ENCODE results near the gene IGFBP2. TPM values are rescaled to one million over a fixed set of nuclear protein-coding genes. Genes with fewer than 3 reads are reported as not detected.
A peak's percentile ranks its signal among the peaks of the same experiment; 100 is the strongest.

IGFBP2 gene
- total and polyA plus RNA-seq, 2 of the 4 experiments (the other 2 are of a cell fraction), result 33.5 to 236 TPM

DNA sequence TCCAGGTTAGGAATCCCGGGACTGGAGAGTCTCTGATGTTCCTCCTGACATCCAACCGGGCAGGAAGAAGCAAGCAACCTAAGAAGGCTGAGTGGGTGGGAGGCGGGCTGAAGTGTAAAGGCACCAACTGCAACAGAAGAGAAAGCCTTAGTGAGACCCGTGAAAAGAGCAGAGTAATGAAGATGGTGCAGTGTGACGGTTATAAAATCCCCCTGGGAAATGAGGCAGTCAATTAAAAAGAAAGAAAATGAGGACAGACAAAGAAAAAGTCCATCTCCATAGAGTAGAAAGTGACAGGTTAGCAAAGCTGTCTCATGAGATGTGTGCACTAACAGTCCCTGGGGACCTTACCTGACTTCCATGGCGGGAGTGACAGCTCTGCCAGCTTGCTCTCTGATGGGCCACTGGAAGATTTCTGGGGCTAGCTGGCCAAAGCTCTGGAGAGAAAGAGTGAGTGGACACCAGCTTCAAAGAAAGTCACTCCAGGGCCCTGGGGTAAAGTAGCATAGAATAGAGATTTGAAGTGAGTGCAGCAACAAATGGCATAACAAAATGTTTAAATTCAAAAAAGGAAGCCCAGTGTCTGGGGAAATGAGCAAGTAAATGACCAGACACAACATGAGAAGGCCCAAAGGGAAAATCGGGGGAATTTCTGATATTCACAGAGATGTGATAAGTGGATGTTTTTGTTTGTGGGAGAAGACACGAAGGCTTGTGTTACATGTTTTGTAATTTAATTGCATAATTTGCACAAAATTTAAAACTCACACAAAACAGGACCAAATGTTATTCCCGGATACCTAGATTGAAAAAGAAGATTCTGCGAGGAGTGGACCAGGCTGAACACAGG, 44.1 kb upstream of the IGFBP2 start (continued):
- no peak for TF ChIP-seq SMC3 (IDR thresholded peaks at IDR 0.05; ENCODE audit: low read depth, low read length)

DNA sequence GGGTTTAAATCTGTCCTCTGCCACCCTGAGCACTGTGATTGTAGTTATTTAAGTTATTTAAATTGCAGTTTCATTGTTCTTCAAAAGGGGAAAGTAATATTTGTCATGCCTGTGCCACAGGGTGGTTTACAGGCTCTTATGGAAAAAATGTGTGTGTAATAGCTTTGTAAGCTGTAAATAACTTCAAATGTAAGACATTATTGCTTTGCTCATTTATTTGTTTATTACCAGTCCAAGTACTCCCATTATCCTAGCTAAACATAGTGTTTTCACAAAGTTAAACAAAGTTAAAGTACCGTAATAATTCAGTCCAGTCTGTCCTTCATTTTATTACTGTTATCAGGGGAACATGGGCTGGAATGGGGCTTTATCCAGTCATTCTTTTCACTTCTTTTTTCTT, 43.4 kb upstream of the IGFBP2 start:
- no peak overlapping the region for H2BK120ac ChIP-seq (ENCODE audit: low read depth, low read length)
- no TSS peak for BruUV-seq (replicated peaks)
- peaks cover 3% of the 10 kb centered on the region for H3K4me1 ChIP-seq (ENCODE audit: control insufficient read depth, insufficient read depth, low read length)
- H3K4me2 ChIP-seq (ENCODE audit: low read depth, low read length), result no peak overlapping the region
- WGBS, 2 experiments (ENCODE audit: extremely low coverage in 2 of 2, insufficient read length in 1 of 2), result no CpG with 5 or more reads among the region's 1 CpG
- H3K14ac ChIP-seq (replicated peaks; ENCODE audit: low read depth, low read length), result no peak overlapping the region
- intact Hi-C loops (cut with micrococcal nuclease) (loop anchor here (5.0 kb wide), 1 partner anchor 63 kb away; no protein-coding TSS in a partner anchor), dilution Hi-C loops (cut with HindIII; ENCODE audit: low sequenced_read_pairs, unreplicated experiment) (no loop called here), in situ Hi-C loops (cut with MboI; ENCODE audit: low sequenced_read_pairs) (no loop called here)
- no peak overlapping the region for H3K4me3 ChIP-seq (ENCODE audit: insufficient read depth, low read depth, low read length)
- peak; percentile 21; the same call in 1 of the 2 replicates for ATAC-seq (ENCODE audit: low read depth)
- H2BK5ac ChIP-seq (ENCODE audit: low read depth, low read length, poor library complexity, severe bottlenecking), result no peak overlapping the region
- no peaks in the 10 kb centered on the region for H3K9me3 ChIP-seq (ENCODE audit: control insufficient read depth, insufficient read depth, low read length)
- H2BK20ac ChIP-seq (ENCODE audit: low read depth, low read length), result no peak overlapping the region
- no peak overlapping the region for H3K27ac ChIP-seq (ENCODE audit: insufficient read depth, low read length)
- H4K8ac ChIP-seq (ENCODE audit: low read depth in 2 of 2, low read length in 2 of 2), result no peak overlapping the region
- no peak for TF ChIP-seq MAZ (IDR thresholded peaks at IDR 0.05; ENCODE audit: borderline replicate concordance, low read depth, low read length)
- no peak for TF ChIP-seq CHD1 (IDR thresholded peaks at IDR 0.05; ENCODE audit: low read depth, low read length)
- no peak for TF ChIP-seq RAD21 (IDR thresholded peaks at IDR 0.05; ENCODE audit: low read length)
- no peak for TF ChIP-seq FOS (IDR thresholded peaks at IDR 0.05; ENCODE audit: low read depth, low read length)
- TF ChIP-seq MXI1 (IDR thresholded peaks at IDR 0.05; ENCODE audit: borderline replicate concordance, low read depth, low read length), result no peak
- TF ChIP-seq RFX5 (IDR thresholded peaks at IDR 0.05; ENCODE audit: low read depth, low read length), result no peak
- TF ChIP-seq, protein P1, sequence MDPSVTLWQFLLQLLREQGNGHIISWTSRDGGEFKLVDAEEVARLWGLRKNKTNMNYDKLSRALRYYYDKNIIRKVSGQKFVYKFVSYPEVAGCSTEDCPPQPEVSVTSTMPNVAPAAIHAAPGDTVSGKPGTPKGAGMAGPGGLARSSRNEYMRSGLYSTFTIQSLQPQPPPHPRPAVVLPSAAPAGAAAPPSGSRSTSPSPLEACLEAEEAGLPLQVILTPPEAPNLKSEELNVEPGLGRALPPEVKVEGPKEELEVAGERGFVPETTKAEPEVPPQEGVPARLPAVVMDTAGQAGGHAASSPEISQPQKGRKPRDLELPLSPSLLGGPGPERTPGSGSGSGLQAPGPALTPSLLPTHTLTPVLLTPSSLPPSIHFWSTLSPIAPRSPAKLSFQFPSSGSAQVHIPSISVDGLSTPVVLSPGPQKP (IDR thresholded peaks at IDR 0.05; ENCODE audit: borderline replicate concordance, low read depth, low read length), result no peak
- TF ChIP-seq, protein P2, sequence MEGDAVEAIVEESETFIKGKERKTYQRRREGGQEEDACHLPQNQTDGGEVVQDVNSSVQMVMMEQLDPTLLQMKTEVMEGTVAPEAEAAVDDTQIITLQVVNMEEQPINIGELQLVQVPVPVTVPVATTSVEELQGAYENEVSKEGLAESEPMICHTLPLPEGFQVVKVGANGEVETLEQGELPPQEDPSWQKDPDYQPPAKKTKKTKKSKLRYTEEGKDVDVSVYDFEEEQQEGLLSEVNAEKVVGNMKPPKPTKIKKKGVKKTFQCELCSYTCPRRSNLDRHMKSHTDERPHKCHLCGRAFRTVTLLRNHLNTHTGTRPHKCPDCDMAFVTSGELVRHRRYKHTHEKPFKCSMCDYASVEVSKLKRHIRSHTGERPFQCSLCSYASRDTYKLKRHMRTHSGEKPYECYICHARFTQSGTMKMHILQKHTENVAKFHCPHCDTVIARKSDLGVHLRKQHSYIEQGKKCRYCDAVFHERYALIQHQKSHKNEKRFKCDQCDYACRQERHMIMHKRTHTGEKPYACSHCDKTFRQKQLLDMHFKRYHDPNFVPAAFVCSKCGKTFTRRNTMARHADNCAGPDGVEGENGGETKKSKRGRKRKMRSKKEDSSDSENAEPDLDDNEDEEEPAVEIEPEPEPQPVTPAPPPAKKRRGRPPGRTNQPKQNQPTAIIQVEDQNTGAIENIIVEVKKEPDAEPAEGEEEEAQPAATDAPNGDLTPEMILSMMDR (conservative IDR thresholded peaks at IDR 0.05; ENCODE audit: low read depth, low read length), result no peak
- no peak for TF ChIP-seq SMC3 (IDR thresholded peaks at IDR 0.05; ENCODE audit: low read depth, low read length)
- POLR2A ChIA-PET (ENCODE audit: unreplicated experiment), result no interaction called here
- H3K27me3 ChIP-seq (ENCODE audit: control insufficient read depth, insufficient read depth, low read length), result peaks cover 2% of the 10 kb centered on the region; the same call in 1 of the 2 replicates
- no peaks in the 10 kb centered on the region for H3K9me1 ChIP-seq (ENCODE audit: insufficient read depth, low read length)
- H2AK5ac ChIP-seq (ENCODE audit: low read depth, low read length), result no peak overlapping the region
- no peak for DNase-seq
- no peak overlapping the region for H2BK15ac ChIP-seq (ENCODE audit: low read depth, low read length)
- no peak overlapping the region for H3K4ac ChIP-seq (ENCODE audit: low read depth, low read length)
- no peak overlapping the region for H2AFZ ChIP-seq (replicated peaks; ENCODE audit: low read length, poor library complexity)
- no peaks in the 10 kb centered on the region for H3K79me1 ChIP-seq (ENCODE audit: low read depth in 1 of 2, low read length in 2 of 2)
- no peaks in the 10 kb centered on the region for H3K36me3 ChIP-seq (ENCODE audit: control insufficient read depth, insufficient read depth, low read length)
- H3K18ac ChIP-seq (ENCODE audit: low read depth, low read length), result no peak overlapping the region
- no peak overlapping the region for H3K23ac ChIP-seq (ENCODE audit: low read depth, low read length)
- H3K56ac ChIP-seq (ENCODE audit: extremely low read depth, insufficient read depth, low read length), result no peak overlapping the region
- no peak overlapping the region for H2AK9ac ChIP-seq (replicated peaks; ENCODE audit: low read depth, low read length, poor library complexity)
- H4K5ac ChIP-seq (ENCODE audit: low read depth, low read length), result no peak overlapping the region
- no peaks in the 10 kb centered on the region for H4K20me1 ChIP-seq (ENCODE audit: insufficient read depth, low read length)
- no peak overlapping the region for H3K9ac ChIP-seq (ENCODE audit: low read depth, low read length)
- H4K91ac ChIP-seq (ENCODE audit: insufficient read depth, low read depth, low read length), result no peak overlapping the region
- CTCF ChIA-PET, result interaction anchor here (0.6 to 0.9 kb wide), 2 partner anchors 70 to 949 kb away, joined by 3 to 4 read pairs; no protein-coding TSS in a partner anchor
